A673 (cell line): Measurements from ENCODE around the gene MDM2.

Experiments used
- CTCF ChIP-seq: fragments of 300-800, 200-600 bp; sonication (generic); conservative IDR thresholded peaks from 2 replicates; pipeline ENCODE4 v1.5.1; 2017; ENCODE audit warnings: low read depth, mild to moderate bottlenecking, antibody characterized with exemption, low read length, moderate library complexity, mixed read lengths
- EZH2 ChIP-seq: fragments of 200-600 bp; sonication (generic); IDR thresholded peaks from 2 replicates; pipeline ENCODE4 v1.6.1; 2017; ENCODE audit warnings: borderline replicate concordance, low read depth, mild to moderate bottlenecking, mixed read lengths, antibody characterized with exemption, low read length; ENCODE audit not compliant: poor library complexity, severe bottlenecking

GRCh38 chr12:68832504-68832867 is 24.5 kb downstream of the MDM2 start:
- TF ChIP-seq CTCF (no peak), EZH2 (no peak)
